Right kidney (tissue), 1 donor: ENCODE data around the gene KCTD16.

Source experiments
- DNase-seq: peaks from one replicate; pipeline ENCODE4 v3.0.0-alpha.2; 2016

The KCTD16 gene

DNA sequence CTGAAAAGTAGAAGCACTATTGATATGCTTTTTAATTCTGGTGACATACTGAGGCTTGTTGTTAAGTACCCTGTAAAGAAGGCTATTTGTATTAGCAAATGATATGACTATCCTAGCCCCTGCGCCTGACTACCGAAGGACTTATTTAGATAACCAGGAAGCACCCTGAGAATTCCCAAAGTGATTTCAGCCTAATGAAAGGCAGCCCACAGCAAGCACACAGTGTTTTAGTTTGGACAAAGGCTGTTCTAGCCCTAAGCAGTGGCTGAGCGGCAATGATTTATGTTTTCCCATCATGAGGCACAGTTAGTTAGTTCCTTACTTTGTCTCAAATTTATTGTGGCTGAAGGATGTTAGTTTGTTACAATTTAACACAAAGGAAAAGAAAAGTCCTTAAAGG, 235.3 kb downstream of the KCTD16 start:
- DNase-seq = no peak

GRCh38 chr5:144406442-144406841, 235.8 kb downstream of the KCTD16 start:
- DNase-seq = no peak

- no peak for DNase-seq
Observed at GRCh38 chr5:144414202-144415029, 243.7 kb downstream of the KCTD16 start.

DNA sequence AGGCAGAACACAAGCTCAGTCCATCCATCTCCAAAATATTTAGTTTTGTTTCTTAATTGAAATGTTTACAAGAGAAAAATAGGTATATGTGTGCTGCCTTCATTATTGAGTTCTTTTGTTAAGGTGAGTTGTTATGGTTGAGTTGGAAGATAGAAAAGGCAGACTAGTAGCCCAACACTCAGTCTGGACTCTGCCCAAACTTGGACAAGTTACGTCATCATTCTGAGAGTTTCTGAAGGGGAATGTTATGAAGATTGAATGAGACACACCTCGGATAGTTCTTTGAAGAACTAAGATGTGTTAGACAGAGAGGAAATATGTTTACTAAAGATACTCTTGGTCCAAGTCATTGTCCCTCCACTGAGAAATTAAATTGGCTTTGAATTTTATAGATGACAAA, 245.5 kb downstream of the KCTD16 start:
- no peak for DNase-seq

DNA sequence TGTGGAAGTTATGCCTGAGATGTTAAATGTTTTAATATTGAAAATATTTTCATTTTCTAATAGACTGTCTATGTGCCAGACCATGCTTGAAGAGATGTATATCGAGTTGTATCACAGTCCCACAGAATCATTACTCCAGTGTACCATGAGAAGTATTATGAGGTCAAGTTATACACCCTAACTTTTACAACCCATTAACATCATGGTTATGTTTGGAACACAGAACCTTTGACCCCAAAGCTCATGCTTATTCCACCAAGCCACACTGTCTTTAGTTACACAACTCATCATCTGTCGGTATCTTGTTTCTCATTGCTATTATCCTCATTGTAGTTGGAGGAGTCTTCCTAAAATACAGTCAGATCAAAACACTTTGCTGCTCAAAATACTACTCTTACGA, 248.0 kb downstream of the KCTD16 start:
- DNase-seq = no peak

DNA sequence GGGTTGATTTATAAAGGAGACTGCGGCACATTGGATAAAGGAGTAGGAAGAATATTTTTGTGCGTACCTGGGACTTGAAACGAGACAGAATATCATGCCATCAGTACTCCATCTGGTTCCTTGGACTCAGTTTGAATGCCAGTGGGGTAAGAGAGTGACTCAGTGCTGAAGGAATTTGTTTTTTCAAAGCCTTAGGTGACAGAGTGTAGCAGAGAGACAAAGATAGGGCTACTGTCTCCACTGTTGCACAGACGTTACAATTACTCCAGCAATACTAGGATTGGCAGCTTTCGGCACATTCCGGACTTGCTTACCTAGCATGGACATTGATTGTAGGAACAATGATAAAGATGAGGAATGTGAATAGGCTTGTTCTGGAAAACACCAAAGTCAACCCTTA, 250.7 kb downstream of the KCTD16 start:
- DNase-seq = no peak

- DNase-seq = no peak
Observed at GRCh38 chr5:144422018-144422727, 251.5 kb downstream of the KCTD16 start.

- no peak for DNase-seq
Observed at GRCh38 chr5:144427866-144428265, 257.2 kb downstream of the KCTD16 start.

GRCh38 chr5:144428326-144428725, 257.7 kb downstream of the KCTD16 start:
- no peak for DNase-seq

DNA sequence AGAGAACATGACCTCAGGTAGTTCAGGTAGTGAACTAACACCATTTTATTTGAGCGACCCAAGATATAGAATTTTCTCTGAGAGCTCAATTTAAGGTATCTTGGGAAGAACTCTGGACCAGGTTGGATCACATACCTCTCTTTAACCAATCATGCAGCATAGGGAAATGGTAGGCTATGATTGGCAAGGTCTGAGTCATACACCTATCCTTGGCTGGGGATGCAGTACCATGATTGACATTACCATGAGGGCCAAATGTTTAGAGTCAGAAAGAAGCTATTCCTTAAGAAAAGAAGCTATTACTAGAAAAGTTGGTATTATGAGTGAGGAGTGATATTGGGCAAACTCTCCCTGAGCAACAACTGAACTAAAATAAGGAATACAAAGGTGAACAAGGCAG, 258.7 kb downstream of the KCTD16 start:
- DNase-seq = no peak

- no peak for DNase-seq
Observed at GRCh38 chr5:144429905-144430304, 259.2 kb downstream of the KCTD16 start.

DNA sequence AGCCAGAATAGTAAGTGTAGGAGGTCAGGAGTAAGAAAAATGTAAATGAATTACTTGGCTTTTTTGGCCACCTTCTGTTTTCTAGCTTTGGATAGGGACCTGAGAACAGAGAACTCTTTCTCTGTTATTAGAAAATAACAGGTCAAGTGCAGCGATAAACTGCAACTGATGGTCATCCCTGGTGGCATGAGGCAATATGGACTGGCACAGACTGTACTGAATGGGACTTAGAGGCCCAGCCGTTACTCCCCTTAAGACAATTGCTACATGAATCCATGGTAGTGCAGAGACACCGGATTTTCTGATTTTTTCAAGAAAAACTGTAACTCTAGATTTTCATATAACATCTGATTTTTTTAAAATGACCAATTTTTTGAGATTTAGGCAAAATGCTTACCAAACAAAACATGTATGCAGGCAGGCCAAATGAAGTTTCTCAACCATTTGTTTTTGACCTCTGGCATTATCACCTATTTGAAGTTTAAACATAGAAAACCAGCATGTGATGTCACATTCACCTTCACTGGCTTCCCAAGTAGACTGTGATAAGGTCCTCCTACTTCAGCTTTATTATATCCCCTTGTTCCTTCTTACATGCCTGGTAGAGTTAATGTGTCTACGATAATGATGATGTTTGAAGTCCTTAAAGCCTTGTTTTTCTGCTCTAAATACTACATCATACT, 262.6 kb downstream of the KCTD16 start:
- DNase-seq = no peak

DNA sequence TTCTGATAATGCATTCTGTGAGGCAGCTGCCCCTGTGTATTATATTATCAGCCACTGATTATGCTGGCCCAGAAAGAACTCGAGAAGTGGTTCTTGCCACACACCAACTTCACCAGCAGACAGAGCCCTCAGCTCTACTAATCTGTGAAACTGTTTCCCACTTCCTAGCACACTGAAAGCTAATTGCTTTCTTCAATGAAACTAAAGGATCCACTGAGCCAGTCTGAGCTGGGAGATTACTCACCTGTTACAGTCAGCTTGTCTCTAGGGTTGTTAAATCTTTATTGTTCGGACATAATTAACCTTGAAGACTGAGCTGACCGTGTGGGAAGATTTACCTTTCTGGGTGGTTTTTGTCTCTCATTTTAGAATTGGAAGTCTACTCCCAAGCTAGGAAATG, 263.2 kb downstream of the KCTD16 start:
- DNase-seq = no peak

GRCh38 chr5:144436007-144436406, 265.3 kb downstream of the KCTD16 start:
- DNase-seq = no peak

GRCh38 chr5:144438237-144438636, 267.6 kb downstream of the KCTD16 start:
- no peak for DNase-seq

GRCh38 chr5:144448457-144448856, 277.8 kb downstream of the KCTD16 start:
- no peak for DNase-seq

DNA sequence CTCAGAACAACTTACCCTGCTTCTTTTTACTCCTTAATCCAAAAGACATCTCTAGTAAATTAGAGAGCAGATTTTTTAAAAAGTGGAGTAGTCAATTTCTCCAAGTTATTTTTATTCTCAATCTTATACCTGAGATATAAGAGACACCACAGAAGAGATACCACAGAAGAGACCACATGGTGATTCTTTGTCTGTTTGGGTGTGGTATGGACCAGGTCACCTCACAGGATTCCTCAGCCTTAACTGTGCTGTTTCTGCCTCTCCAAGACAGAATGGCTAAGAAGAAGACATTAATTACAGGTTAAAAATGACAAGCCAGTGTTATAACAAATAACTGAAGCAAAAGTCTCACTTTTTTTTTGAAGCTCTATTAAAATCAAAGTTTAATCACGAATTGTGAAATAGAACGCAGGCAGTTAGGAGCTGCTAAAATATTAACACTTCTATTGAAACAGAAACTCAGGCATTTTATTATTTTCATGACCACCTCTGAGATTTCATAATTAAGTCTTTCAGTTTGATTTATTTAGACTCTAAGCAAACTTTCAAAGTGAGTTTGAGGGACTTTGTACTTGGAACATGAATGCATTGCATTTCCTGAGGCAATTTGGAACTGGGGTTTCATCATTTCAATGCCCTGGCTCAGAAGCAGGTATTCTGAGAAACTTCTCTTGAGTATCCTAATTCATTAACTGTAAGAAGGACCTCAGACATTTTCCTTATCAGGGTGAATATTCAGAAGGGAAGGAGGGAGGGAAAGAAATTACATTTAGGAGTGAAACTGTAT, 280.7 kb downstream of the KCTD16 start:
- DNase-seq = no peak

- DNase-seq = no peak
Observed at GRCh38 chr5:144453753-144454152, 283.1 kb downstream of the KCTD16 start.

GRCh38 chr5:144457160-144457559, 286.5 kb downstream of the KCTD16 start:
- DNase-seq = no peak

DNA sequence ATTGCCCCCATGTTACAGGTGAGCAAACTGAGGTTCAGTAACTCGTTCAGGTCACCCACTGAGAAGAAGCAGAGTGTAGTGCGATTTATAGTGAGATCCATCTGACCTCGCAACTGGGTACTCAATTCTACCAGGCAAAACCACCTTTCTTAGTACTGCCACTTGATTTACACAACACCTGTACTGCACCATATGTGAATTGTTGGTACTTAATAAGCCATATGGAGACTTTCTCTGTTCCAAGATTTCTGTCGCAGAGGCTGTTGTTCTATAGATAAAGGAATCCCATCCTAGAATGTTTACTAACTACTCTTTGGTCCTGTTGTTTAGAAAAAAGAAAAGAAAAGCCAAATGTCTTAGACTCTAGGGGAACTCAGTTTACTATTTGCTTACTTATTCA, 287.5 kb downstream of the KCTD16 start:
- DNase-seq = no peak

DNA sequence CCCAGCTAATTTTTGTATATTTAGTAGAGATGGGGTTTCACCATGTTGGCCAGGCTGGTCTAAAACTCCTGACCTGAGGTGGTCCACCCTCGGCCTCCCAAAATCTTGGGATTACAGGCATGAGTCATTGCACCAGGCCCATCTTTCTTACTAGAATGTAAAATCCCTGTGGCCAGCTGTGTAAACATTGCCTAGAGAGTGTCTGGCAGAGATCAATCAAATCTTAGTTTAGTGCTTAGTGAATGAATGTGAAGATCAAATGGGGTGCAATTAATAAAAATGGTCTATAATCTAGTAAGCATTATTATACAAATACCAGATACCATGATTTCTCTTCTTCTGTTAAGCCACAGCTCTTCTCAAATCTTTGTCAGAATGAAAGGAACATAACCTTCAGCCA, 289.9 kb downstream of the KCTD16 start:
- no peak for DNase-seq

DNA sequence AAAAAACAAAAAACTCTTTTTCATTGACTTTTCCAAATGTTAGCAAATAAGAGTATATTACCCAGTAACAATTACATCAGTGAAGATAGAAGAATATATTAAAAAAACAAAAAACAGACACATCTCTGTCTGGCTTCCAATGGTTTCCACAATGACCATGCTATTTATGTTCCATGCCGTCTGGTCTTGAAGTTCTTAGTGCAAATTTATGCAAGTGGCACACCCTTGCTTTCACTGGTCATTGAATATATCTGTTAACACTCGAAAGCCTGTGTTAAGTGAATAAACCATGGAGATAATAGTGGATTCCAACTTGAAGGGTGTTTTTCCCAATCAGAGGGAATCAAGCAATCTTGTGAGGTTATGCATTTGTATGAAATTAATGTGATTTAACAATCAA, 291.9 kb downstream of the KCTD16 start:
- no peak for DNase-seq
